Measurements from ENCODE around the gene CD300H.

CD300H gene

DNA sequence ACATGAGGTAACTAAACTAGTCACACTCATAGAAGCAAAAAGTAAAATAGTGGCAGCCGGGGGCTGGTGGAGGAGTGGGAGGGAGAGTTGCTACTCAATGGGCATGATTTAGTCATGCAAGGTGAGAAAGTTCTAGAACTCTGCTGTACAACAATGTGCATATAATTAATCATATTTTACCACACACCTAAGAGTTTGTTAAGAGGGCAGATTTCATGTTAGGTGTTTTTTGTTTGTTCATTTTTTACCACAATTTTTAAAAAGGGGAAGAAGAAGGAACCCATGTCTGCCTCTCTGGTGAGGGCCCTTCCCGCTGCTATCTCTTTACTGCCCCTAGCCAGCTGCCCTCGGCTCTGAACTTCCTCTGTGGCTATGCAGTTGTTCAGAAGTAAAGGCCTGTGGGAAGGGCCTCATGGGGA is 47.3 kb downstream of the CD300H start:
- TF ChIP-seq TAF1 (IDR thresholded peaks at IDR 0.05; ENCODE audit: low read depth) (no peak), ZBTB7A (IDR thresholded peaks at IDR 0.05; ENCODE audit: low read depth) (no peak), YY1 (IDR thresholded peaks at IDR 0.05; ENCODE audit: low read depth) (no peak), TEAD4 (IDR thresholded peaks at IDR 0.05) (no peak), FOXM1 (IDR thresholded peaks at IDR 0.05; ENCODE audit: borderline replicate concordance, low read depth) (no peak), RAD21 (IDR thresholded peaks at IDR 0.05; ENCODE audit: low read depth) (no peak), CREB1 (IDR thresholded peaks at IDR 0.05; ENCODE audit: low read depth) (no peak), EP300 (IDR thresholded peaks at IDR 0.05; ENCODE audit: borderline replicate concordance) (no peak), TCF12 (IDR thresholded peaks at IDR 0.05; ENCODE audit: low read depth) (no peak), NFIC (IDR thresholded peaks at IDR 0.05) (no peak), EGR1 (IDR thresholded peaks at IDR 0.05) (no peak), CEBPB (IDR thresholded peaks at IDR 0.05) (no peak)
- TF ChIP-seq, protein P1, sequence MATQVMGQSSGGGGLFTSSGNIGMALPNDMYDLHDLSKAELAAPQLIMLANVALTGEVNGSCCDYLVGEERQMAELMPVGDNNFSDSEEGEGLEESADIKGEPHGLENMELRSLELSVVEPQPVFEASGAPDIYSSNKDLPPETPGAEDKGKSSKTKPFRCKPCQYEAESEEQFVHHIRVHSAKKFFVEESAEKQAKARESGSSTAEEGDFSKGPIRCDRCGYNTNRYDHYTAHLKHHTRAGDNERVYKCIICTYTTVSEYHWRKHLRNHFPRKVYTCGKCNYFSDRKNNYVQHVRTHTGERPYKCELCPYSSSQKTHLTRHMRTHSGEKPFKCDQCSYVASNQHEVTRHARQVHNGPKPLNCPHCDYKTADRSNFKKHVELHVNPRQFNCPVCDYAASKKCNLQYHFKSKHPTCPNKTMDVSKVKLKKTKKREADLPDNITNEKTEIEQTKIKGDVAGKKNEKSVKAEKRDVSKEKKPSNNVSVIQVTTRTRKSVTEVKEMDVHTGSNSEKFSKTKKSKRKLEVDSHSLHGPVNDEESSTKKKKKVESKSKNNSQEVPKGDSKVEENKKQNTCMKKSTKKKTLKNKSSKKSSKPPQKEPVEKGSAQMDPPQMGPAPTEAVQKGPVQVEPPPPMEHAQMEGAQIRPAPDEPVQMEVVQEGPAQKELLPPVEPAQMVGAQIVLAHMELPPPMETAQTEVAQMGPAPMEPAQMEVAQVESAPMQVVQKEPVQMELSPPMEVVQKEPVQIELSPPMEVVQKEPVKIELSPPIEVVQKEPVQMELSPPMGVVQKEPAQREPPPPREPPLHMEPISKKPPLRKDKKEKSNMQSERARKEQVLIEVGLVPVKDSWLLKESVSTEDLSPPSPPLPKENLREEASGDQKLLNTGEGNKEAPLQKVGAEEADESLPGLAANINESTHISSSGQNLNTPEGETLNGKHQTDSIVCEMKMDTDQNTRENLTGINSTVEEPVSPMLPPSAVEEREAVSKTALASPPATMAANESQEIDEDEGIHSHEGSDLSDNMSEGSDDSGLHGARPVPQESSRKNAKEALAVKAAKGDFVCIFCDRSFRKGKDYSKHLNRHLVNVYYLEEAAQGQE (IDR thresholded peaks at IDR 0.05; ENCODE audit: low read depth), result no peak
- TF ChIP-seq, protein P2, sequence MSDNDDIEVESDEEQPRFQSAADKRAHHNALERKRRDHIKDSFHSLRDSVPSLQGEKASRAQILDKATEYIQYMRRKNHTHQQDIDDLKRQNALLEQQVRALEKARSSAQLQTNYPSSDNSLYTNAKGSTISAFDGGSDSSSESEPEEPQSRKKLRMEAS (IDR thresholded peaks at IDR 0.05), result no peak
- TF ChIP-seq, protein P3, sequence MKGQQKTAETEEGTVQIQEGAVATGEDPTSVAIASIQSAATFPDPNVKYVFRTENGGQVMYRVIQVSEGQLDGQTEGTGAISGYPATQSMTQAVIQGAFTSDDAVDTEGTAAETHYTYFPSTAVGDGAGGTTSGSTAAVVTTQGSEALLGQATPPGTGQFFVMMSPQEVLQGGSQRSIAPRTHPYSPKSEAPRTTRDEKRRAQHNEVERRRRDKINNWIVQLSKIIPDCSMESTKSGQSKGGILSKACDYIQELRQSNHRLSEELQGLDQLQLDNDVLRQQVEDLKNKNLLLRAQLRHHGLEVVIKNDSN (IDR thresholded peaks at IDR 0.05), result no peak

DNA sequence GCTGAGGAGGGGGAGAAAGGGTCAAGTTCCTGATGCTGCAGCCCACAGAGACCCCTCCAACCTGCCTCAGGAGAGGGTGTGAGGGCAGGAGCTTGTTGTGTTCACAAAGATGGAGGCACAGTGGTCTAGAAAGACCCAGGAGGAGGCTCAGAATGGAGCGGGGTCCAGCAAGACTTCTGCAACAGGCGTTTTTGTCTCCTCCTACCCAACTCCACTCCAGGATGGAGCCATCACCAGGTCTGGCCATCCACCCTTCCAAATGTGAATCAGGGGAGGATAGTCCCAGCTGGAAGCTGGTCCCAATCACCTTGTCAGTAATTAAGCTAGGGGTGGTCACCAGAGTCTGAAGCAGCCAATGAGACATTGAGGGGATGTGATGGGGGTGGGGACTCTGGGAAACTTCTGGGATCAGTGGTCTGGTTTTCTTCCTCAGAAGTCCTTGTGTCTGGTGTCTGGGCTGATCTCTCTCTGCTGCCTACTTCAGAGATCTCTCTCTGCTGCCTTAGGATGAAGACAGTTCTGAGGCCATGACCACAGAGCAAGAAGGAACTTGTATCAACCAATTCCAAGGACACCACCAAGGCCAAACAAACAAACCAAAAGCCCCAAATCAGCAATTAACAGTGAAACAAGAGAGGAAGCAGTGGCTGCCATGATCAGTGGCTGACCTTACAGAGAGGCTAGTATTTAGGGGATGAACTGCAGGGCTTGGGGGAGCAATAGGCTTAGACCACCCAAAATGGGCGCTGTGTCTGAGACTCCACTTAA is 50.6 kb downstream of the CD300H start:
- TF ChIP-seq CREB1 (IDR thresholded peaks at IDR 0.05; ENCODE audit: low read depth) (no peak), CEBPB (IDR thresholded peaks at IDR 0.05) (no peak)
- TF ChIP-seq, protein P1 (IDR thresholded peaks at IDR 0.05; ENCODE audit: low read depth), result no peak

DNA sequence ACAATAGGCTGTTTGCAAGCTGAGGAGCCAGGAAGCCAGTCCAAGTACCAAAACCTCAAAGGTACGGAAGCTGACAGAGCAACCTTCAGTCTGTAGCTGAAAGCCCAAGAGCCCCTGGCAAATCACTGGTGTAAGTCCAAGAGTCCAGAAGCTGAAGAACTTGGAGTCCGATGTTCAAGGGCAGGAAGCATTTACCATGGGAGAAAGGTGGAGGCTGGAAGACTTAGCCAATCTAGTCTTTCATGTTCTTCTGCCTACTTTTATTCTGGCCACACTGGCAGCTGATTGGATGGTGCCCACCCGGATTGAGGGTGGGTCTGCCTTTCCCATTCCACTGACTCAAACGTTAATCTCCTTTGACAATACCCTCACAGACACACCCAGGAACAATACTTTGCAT is 51.4 kb downstream of the CD300H start:
- TF ChIP-seq, protein P1 (IDR thresholded peaks at IDR 0.05; ENCODE audit: low read depth), result no peak
- TF ChIP-seq TAF1 (IDR thresholded peaks at IDR 0.05; ENCODE audit: low read depth) (no peak), EP300 (IDR thresholded peaks at IDR 0.05; ENCODE audit: borderline replicate concordance) (no peak), TCF12 (IDR thresholded peaks at IDR 0.05; ENCODE audit: low read depth) (no peak), TEAD4 (IDR thresholded peaks at IDR 0.05) (no peak)

- TF ChIP-seq CREB1 (IDR thresholded peaks at IDR 0.05; ENCODE audit: low read depth) (0 out of 2 replicates have a peak, but pooled peaks have one; percentile 39), ZBTB7A (IDR thresholded peaks at IDR 0.05; ENCODE audit: low read depth) (no peak), CEBPB (IDR thresholded peaks at IDR 0.05) (no peak), YY1 (IDR thresholded peaks at IDR 0.05; ENCODE audit: low read depth) (no peak), TCF12 (IDR thresholded peaks at IDR 0.05; ENCODE audit: low read depth) (no peak), EP300 (IDR thresholded peaks at IDR 0.05; ENCODE audit: borderline replicate concordance) (no peak)
- TF ChIP-seq, protein P2 (IDR thresholded peaks at IDR 0.05), result peak; percentile 20; the same call in 1 of the 2 replicates
- TF ChIP-seq, protein P3 (IDR thresholded peaks at IDR 0.05), result peak; percentile 92
These were observed 52.5 kb downstream of the CD300H start for GRCh38 chr17:74514632-74515334.

Measured in Ishikawa (cell line).